Measurements from ENCODE around the gene LARP4B. TPM values are rescaled to one million over a fixed set of nuclear protein-coding genes. Genes with fewer than 3 reads are reported as not detected.

LARP4B gene
- total and polyA plus RNA-seq, 2 donors (not counting 1 experiment from before 2014, with no cell fraction given) = 35.6 to 129 TPM

- H3K79me2 ChIP-seq (ENCODE audit: control insufficient read depth, insufficient read depth, low read length) = peaks cover 3% of the 10 kb centered on the region
- DNase-seq (no peak), ATAC-seq (ENCODE audit: low read depth) (no peak)
- no peak overlapping the region for H2AFZ ChIP-seq (ENCODE audit: insufficient read depth, low read depth, low read length, poor library complexity, severe bottlenecking)
- no peaks in the 10 kb centered on the region for H3K9me3 ChIP-seq (ENCODE audit: control extremely low read depth in 1 of 3, control insufficient read depth in 2 of 3, insufficient read depth in 1 of 3, low read length in 2 of 3)
- H3K27ac Mint-ChIP-seq = no peak overlapping the region
- no peak overlapping the region for H3K4me2 ChIP-seq (replicated peaks; ENCODE audit: low read depth, low read length, poor library complexity, severe bottlenecking)
- peaks cover 13% of the 10 kb centered on the region for H3K4me1 Mint-ChIP-seq
- no peak overlapping the region for H3K9ac ChIP-seq (ENCODE audit: low read length)
- H4K20me1 ChIP-seq (ENCODE audit: control insufficient read depth, insufficient read depth, low read length, poor library complexity, severe bottlenecking) = no peaks in the 10 kb centered on the region
- H3K4me1 ChIP-seq (ENCODE audit: control insufficient read depth in 2 of 2, insufficient read depth in 2 of 2, low read length in 2 of 2) = peaks cover 3 to 8% of the 10 kb centered on the region in 2 donors
- WGBS (ENCODE audit: insufficient coverage) = 96% methylated on average over 4 of the region's 6 CpGs
- ChIA-PET CTCF (interaction anchor here (0.7 kb wide), 1 partner anchor 8 kb away, joined by 4 read pairs; no protein-coding TSS in a partner anchor), POLR2A (interaction anchor here (0.7 kb wide), 1 partner anchor 54 kb away, joined by 5 read pairs; no protein-coding TSS in a partner anchor)
- no peaks in the 10 kb centered on the region for H3K27me3 Mint-ChIP-seq
- H3K36me3 ChIP-seq (replicated peaks in 1 of 2; ENCODE audit: control extremely low read depth in 1 of 2, control insufficient read depth in 1 of 2, extremely low read depth in 1 of 2, insufficient read depth in 2 of 2, low read length in 1 of 2) = peaks cover 10 to 91% of the 10 kb centered on the region in 2 experiments
- no peak overlapping the region for H3K27ac ChIP-seq (ENCODE audit: low read length in 2 of 2)
- intact Hi-C loops (cut with micrococcal nuclease) = loop anchor here (5.0 kb wide), 1 partner anchor 301 kb away; no protein-coding TSS in a partner anchor
- H3K9me3 Mint-ChIP-seq (ENCODE audit: insufficient read depth) = no peaks in the 10 kb centered on the region
- no peak overlapping the region for H3K4me3 ChIP-seq (ENCODE audit: control extremely low read depth in 1 of 5, extremely low read depth in 1 of 5, insufficient read depth in 1 of 5, low read depth in 2 of 5, low read length in 4 of 5)
- no peaks in the 10 kb centered on the region for H3K27me3 ChIP-seq (replicated peaks in 1 of 4; ENCODE audit: control extremely low read depth in 1 of 4, control insufficient read depth in 3 of 4, insufficient read depth in 4 of 4, low read length in 3 of 4)
- TF ChIP-seq EZH2 (IDR thresholded peaks at IDR 0.05; ENCODE audit: borderline replicate concordance, insufficient read depth, low read depth, low read length, poor library complexity, severe bottlenecking) = no peak
- TF ChIP-seq, protein P1, sequence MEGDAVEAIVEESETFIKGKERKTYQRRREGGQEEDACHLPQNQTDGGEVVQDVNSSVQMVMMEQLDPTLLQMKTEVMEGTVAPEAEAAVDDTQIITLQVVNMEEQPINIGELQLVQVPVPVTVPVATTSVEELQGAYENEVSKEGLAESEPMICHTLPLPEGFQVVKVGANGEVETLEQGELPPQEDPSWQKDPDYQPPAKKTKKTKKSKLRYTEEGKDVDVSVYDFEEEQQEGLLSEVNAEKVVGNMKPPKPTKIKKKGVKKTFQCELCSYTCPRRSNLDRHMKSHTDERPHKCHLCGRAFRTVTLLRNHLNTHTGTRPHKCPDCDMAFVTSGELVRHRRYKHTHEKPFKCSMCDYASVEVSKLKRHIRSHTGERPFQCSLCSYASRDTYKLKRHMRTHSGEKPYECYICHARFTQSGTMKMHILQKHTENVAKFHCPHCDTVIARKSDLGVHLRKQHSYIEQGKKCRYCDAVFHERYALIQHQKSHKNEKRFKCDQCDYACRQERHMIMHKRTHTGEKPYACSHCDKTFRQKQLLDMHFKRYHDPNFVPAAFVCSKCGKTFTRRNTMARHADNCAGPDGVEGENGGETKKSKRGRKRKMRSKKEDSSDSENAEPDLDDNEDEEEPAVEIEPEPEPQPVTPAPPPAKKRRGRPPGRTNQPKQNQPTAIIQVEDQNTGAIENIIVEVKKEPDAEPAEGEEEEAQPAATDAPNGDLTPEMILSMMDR (IDR thresholded peaks at IDR 0.05) = no peak
- H3K4me3 Mint-ChIP-seq = no peak overlapping the region
These were observed 118.2 kb downstream of the LARP4B start for GRCh38 chr10:813286-813685.

DNA sequence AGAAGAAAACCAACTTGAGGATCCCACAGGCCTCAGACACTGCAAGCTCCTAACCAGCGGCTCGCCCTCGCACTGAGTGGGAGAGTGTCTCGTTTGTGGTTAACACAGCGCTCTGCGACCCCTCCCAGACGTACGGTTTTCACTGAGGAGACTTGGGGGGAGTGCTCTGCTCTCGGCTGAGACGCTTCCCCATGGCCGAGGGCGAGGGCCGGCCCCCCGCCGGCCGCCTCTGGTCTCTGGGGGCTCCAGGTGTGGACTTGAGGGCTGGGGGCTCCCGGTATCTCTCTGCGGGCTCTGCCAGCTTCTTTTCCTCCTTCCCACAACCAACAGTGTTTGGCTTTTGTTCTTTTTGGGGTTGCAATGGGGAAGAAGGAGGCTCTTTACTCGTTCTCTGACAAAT, 118.7 kb downstream of the LARP4B start:
- Mint-ChIP-seq H3K9me3 (ENCODE audit: insufficient read depth) (no peaks in the 10 kb centered on the region), H3K27ac (no peak overlapping the region), H3K4me1 (peaks cover 8% of the 10 kb centered on the region), H3K4me3 (no peak overlapping the region), H3K27me3 (no peaks in the 10 kb centered on the region)
- no peaks in the 10 kb centered on the region for H3K27me3 ChIP-seq (replicated peaks in 1 of 4; ENCODE audit: control extremely low read depth in 1 of 4, control insufficient read depth in 3 of 4, insufficient read depth in 4 of 4, low read length in 3 of 4)
- ChIA-PET POLR2A (no interaction called here), CTCF (no interaction called here)
- DNase-seq = no peak
- no peak for ATAC-seq (ENCODE audit: low read depth)
- H4K20me1 ChIP-seq (ENCODE audit: control insufficient read depth, insufficient read depth, low read length, poor library complexity, severe bottlenecking) = no peaks in the 10 kb centered on the region
- H3K27ac ChIP-seq (ENCODE audit: low read length in 2 of 2) = no peak overlapping the region
- H3K36me3 ChIP-seq (replicated peaks in 1 of 2; ENCODE audit: control extremely low read depth in 1 of 2, control insufficient read depth in 1 of 2, extremely low read depth in 1 of 2, insufficient read depth in 2 of 2, low read length in 1 of 2) = peaks cover 12 to 92% of the 10 kb centered on the region in 2 experiments
- intact Hi-C loops (cut with micrococcal nuclease) = loop anchor here (5.0 kb wide), 1 partner anchor 300 kb away; no protein-coding TSS in a partner anchor
- H3K4me2 ChIP-seq (replicated peaks; ENCODE audit: low read depth, low read length, poor library complexity, severe bottlenecking) = no peak overlapping the region
- peaks cover 3% of the 10 kb centered on the region for H3K79me2 ChIP-seq (ENCODE audit: control insufficient read depth, insufficient read depth, low read length)
- no peaks in the 10 kb centered on the region for H3K9me3 ChIP-seq (ENCODE audit: control extremely low read depth in 1 of 3, control insufficient read depth in 2 of 3, insufficient read depth in 1 of 3, low read length in 2 of 3)
- peaks cover 0 to 3% of the 10 kb centered on the region in 2 donors for H3K4me1 ChIP-seq (ENCODE audit: control insufficient read depth in 2 of 2, insufficient read depth in 2 of 2, low read length in 2 of 2)
- H3K9ac ChIP-seq (ENCODE audit: low read length) = no peak overlapping the region
- WGBS (ENCODE audit: insufficient coverage) = 97% methylated on average over 10 of the region's 19 CpGs
- no peak overlapping the region for H2AFZ ChIP-seq (ENCODE audit: insufficient read depth, low read depth, low read length, poor library complexity, severe bottlenecking)
- no peak for TF ChIP-seq EZH2 (IDR thresholded peaks at IDR 0.05; ENCODE audit: borderline replicate concordance, insufficient read depth, low read depth, low read length, poor library complexity, severe bottlenecking)
- TF ChIP-seq, protein P1 (IDR thresholded peaks at IDR 0.05) = no peak
- no peak overlapping the region for H3K4me3 ChIP-seq (ENCODE audit: control extremely low read depth in 1 of 5, extremely low read depth in 1 of 5, insufficient read depth in 1 of 5, low read depth in 2 of 5, low read length in 4 of 5)

All from B cell (primary cell).